ENCODE data around the gene DPF3. TPM values are rescaled to one million over a fixed set of nuclear protein-coding genes. Genes with fewer than 3 reads are reported as not detected.

The DPF3 gene
- total RNA-seq, 6 experiments from 2014 or later = 4.1 to 6.6 (median 5.4) TPM

- H3K4me3 Mint-ChIP-seq = no peak overlapping the region
- TF ChIP-seq, protein P1, sequence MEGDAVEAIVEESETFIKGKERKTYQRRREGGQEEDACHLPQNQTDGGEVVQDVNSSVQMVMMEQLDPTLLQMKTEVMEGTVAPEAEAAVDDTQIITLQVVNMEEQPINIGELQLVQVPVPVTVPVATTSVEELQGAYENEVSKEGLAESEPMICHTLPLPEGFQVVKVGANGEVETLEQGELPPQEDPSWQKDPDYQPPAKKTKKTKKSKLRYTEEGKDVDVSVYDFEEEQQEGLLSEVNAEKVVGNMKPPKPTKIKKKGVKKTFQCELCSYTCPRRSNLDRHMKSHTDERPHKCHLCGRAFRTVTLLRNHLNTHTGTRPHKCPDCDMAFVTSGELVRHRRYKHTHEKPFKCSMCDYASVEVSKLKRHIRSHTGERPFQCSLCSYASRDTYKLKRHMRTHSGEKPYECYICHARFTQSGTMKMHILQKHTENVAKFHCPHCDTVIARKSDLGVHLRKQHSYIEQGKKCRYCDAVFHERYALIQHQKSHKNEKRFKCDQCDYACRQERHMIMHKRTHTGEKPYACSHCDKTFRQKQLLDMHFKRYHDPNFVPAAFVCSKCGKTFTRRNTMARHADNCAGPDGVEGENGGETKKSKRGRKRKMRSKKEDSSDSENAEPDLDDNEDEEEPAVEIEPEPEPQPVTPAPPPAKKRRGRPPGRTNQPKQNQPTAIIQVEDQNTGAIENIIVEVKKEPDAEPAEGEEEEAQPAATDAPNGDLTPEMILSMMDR (IDR thresholded peaks at IDR 0.05) = no peak
- DNase-seq = no peak
- H3K27ac Mint-ChIP-seq = no peak overlapping the region
- H3K9me3 Mint-ChIP-seq = no peaks in the 10 kb centered on the region
- H3K36me3 Mint-ChIP-seq (ENCODE audit: low read depth) = no peaks in the 10 kb centered on the region
- H3K27me3 Mint-ChIP-seq (ENCODE audit: insufficient read depth) = peaks cover 3% of the 10 kb centered on the region
- no peaks in the 10 kb centered on the region for H3K4me1 Mint-ChIP-seq (ENCODE audit: low read depth)
Observed at GRCh38 chr14:72597252-72598233, 296.4 kb downstream of the DPF3 start.

DNA sequence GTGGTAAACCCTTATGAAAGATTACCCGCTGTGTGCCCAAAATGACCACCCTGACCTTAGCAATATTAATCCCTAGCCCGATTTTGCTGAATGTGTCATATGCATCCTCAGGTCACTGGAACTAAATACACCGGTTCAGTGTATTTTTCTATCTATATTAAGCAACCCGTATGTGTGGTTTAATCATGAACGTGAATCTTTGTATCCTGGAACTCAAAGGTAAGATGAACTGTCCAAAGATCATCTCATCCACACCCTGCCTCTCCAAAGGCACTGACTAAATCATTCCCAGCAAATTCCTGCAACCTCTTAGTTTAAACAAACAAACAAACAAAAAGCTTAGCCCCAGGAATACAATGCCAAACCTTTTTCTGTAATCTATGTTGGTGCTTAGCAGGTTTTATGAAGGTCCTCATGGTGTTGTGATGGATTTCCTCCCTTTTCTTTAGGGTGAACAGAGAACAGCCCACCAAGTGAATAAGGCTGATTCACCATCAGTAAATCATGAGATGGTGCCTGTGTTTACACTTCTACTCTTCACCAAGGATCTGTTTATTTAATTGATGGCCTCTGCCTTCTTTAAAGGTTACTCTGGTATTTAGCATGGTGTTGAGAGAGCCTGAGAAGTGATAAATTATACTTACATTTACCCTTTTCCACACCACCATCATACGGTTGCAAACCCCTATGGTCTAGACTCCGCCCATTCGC lies 298.6 kb downstream of the DPF3 start:
- H3K4me3 Mint-ChIP-seq = no peak overlapping the region
- DNase-seq = no peak
- H3K27ac Mint-ChIP-seq = no peak overlapping the region
- no peaks in the 10 kb centered on the region for H3K4me1 Mint-ChIP-seq (ENCODE audit: low read depth)
- no peaks in the 10 kb centered on the region for H3K9me3 Mint-ChIP-seq
- TF ChIP-seq, protein P1 (IDR thresholded peaks at IDR 0.05) = no peak
- H3K36me3 Mint-ChIP-seq (ENCODE audit: low read depth) = no peaks in the 10 kb centered on the region
- H3K27me3 Mint-ChIP-seq (ENCODE audit: insufficient read depth) = no peaks in the 10 kb centered on the region; the same call in 1 of the 2 replicates

DNA sequence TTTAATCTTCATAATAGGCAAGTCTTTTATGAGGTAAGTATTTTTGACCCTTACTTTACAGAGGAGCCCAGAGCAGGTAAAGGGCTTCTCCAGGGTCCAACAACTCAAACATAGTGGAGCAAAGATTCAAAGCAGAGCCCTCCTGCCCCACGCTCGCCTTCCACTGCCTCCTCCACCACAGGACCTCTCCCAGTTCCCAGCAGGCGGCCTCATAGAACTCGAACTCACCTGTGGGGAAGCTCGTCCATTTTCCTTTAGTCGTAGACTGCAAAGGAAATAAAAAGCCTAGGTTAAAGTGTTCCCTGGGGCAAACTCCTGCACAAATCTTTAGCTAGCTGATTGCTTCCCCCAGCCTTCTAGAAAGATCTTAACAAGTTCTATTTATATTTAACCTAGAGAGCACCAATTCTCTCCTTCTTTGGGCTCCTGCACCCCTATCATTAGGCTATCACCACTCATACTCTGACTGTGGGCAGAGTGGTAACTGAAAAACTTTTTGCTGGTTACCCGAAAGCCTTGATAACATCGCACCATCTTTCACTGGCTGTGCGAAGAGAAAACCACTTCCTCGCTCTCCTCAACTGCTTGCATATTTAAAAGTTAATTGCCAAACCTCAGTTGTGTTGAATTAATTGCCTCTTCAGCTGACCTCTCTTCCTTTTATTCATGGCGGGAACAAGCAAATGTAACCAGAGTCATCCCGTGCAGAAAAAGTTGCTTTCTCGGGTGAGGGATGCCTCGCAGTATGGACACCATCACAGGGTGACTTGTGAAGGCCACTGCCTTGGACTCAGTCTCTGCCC lies 299.6 kb downstream of the DPF3 start:
- no peak for DNase-seq
- no peak overlapping the region for H3K27ac Mint-ChIP-seq
- TF ChIP-seq, protein P1 (IDR thresholded peaks at IDR 0.05) = no peak
- H3K27me3 Mint-ChIP-seq (ENCODE audit: insufficient read depth) = no peaks in the 10 kb centered on the region; the same call in 1 of the 2 replicates
- H3K36me3 Mint-ChIP-seq (ENCODE audit: low read depth) = no peaks in the 10 kb centered on the region
- H3K4me1 Mint-ChIP-seq (ENCODE audit: low read depth) = no peaks in the 10 kb centered on the region
- no peak overlapping the region for H3K4me3 Mint-ChIP-seq
- no peaks in the 10 kb centered on the region for H3K9me3 Mint-ChIP-seq

- no peak for DNase-seq
- H3K27ac Mint-ChIP-seq = no peak overlapping the region
- no peaks in the 10 kb centered on the region for H3K4me1 Mint-ChIP-seq (ENCODE audit: low read depth)
- TF ChIP-seq, protein P1 (IDR thresholded peaks at IDR 0.05) = no peak
- no peaks in the 10 kb centered on the region for H3K9me3 Mint-ChIP-seq
- H3K36me3 Mint-ChIP-seq (ENCODE audit: low read depth) = no peaks in the 10 kb centered on the region
- H3K4me3 Mint-ChIP-seq = no peak overlapping the region
- no peaks in the 10 kb centered on the region; the same call in 1 of the 2 replicates for H3K27me3 Mint-ChIP-seq (ENCODE audit: insufficient read depth)
Observed at GRCh38 chr14:72591391-72591790, 302.5 kb downstream of the DPF3 start.

DNA sequence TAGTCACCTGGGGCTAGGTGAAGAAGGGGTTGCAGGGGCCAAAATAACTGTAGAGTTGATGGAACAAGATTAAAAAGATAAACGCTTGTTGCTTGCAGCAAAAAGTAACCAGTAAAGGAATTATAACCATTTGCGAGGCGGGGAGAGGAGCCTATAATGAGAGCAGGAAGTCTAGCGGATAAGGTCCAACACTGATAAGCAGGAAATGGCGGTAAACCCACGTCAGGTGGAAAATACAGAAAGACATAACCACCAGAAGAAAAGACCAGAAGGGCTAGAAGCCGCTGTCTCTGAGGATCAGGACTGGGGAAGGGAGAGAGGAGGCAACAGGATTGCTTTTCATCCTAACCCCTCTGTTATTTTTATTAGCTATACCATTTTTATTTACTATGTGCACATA lies 303.3 kb downstream of the DPF3 start:
- TF ChIP-seq, protein P1 (IDR thresholded peaks at IDR 0.05) = no peak
- Mint-ChIP-seq H3K27me3 (ENCODE audit: insufficient read depth) (no peaks in the 10 kb centered on the region; the same call in 1 of the 2 replicates), H3K4me3 (no peak overlapping the region), H3K9me3 (no peaks in the 10 kb centered on the region), H3K4me1 (ENCODE audit: low read depth) (no peaks in the 10 kb centered on the region), H3K36me3 (ENCODE audit: low read depth) (no peaks in the 10 kb centered on the region), H3K27ac (no peak overlapping the region)
- DNase-seq = no peak
